Endodermal cell (in vitro differentiated cells): ENCODE data around the gene ITGA11. TPM values are rescaled to one million over a fixed set of nuclear protein-coding genes. Genes with fewer than 3 reads are reported as not detected.

Experiments
- DNase-seq: peaks from one replicate; pipeline ENCODE4 v3.0.0-alpha.2; 2017
- H3K27ac ChIP-seq: 2 replicates; pipeline ENCODE4 v1.5.1; 2013; ENCODE audit warnings: mild to moderate bottlenecking, low read depth, low read length, moderate library complexity
- H3K27me3 ChIP-seq: 2 replicates; pipeline ENCODE4 v1.6.1; 2013; ENCODE audit warnings: mild to moderate bottlenecking, low read length, moderate library complexity; ENCODE audit not compliant: insufficient read depth, control insufficient read depth, poor library complexity, severe bottlenecking
- H3K36me3 ChIP-seq: 2 replicates; pipeline ENCODE4 v1.7.0; 2013; ENCODE audit warnings: mild to moderate bottlenecking, low read length, moderate library complexity; ENCODE audit not compliant: control insufficient read depth, insufficient read depth
- H3K4me1 ChIP-seq: one replicate; pipeline ENCODE4 v1.7.0; 2013; ENCODE audit warnings: low read length; ENCODE audit not compliant: control insufficient read depth, insufficient read depth
- H3K4me3 ChIP-seq: 2 replicates; pipeline ENCODE4 v1.5.1; 2013; ENCODE audit warnings: mild to moderate bottlenecking, low read length, moderate library complexity
- H3K9ac ChIP-seq: 2 replicates; pipeline ENCODE4 v1.6.1; 2013; ENCODE audit warnings: mild to moderate bottlenecking, low read length, moderate library complexity; ENCODE audit not compliant: poor library complexity, severe bottlenecking; ENCODE audit errors: extremely low read depth
- H3K9me3 ChIP-seq: 2 replicates; pipeline ENCODE4 v1.6.1; 2013; ENCODE audit warnings: mild to moderate bottlenecking, low read length, moderate library complexity; ENCODE audit not compliant: control insufficient read depth
- H3K27ac Mint-ChIP-seq: 2 replicates; pipeline ENCODE4 v1.8.0; 2020; ENCODE audit warnings: mixed read lengths
- H3K27me3 Mint-ChIP-seq: 2 replicates; pipeline ENCODE4 v1.8.0; 2021; ENCODE audit warnings: mild to moderate bottlenecking, mixed read lengths; ENCODE audit not compliant: insufficient read depth
- H3K36me3 Mint-ChIP-seq: 2 replicates; pipeline ENCODE4 v1.8.0; 2020; ENCODE audit warnings: low read depth, mixed read lengths
- H3K4me1 Mint-ChIP-seq: 2 replicates; pipeline ENCODE4 v1.8.0; 2020; ENCODE audit warnings: mixed read lengths
- H3K4me3 Mint-ChIP-seq: 2 replicates; pipeline ENCODE4 v1.8.0; 2020; ENCODE audit warnings: mild to moderate bottlenecking, moderate library complexity, mixed read lengths
- H3K9me3 Mint-ChIP-seq: 2 replicates; pipeline ENCODE4 v1.8.0; 2020; ENCODE audit warnings: mild to moderate bottlenecking, mixed read lengths
- WGBS, 2 experiments: methylation state at CpG; one replicate each; pipeline versions ENCODE4 v1.1.5 to v1.1.7; 2013; ENCODE audit warnings: missing lambda C conversion rate in 2 of 2, mixed read lengths in 1 of 2; ENCODE audit not compliant: insufficient coverage in 1 of 2, insufficient read length in 1 of 2; 5-methylcytosine and 5-hydroxymethylcytosine counted together
- total RNA-seq, 2 donors: library from RNA; stranded (reverse); fragmentation: NEBNext Ultra II Directional in 1 of 2; extraction: Animal tissue kit (Norgen Biotek cat#: 25700) in 1 of 2; gene quantifications; 2 replicates in 1 of 2; 3 replicates in 1 of 2; pipeline ENCODE4 v1.2.1, GENCODE V29; 2021
- TF ChIP-seq, protein P1 (sequence below): fragments of 200-600 bp; sonication (generic); conservative IDR thresholded peaks from 2 replicates; pipeline ENCODE4 v1.5.0; 2021; ENCODE audit warnings: antibody characterized with exemption, mild to moderate bottlenecking

The ITGA11 gene
- total RNA-seq, 2 donors from 2014 or later: 0.35 to 1.4 TPM

DNA sequence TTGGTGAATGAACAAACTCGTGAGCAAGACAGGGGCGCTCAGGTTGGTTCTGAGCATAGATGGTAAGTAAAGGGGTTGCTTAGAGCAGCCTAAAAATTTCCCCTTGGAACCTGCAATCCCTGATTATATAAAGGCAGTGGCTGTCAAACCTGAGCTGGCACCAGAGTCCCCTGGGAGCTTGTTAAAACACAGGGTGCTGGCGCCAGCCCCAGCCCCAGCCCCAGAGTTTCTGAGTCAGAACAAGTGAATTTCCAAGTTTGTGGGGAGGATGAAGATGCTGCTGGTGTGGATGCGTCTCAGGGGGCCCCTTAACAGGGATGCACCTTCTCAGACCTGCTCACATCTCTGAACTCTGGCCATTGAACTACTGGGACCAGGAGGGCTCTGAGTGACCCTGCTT, 106.2 kb downstream of the ITGA11 start:
- Mint-ChIP-seq H3K4me3 (no peak overlapping the region), H3K9me3 (no peaks in the 10 kb centered on the region), H3K27ac (no peak overlapping the region), H3K36me3 (no peaks in the 10 kb centered on the region), H3K4me1 (peaks cover 23% of the 10 kb centered on the region), H3K27me3 (peaks cover 4% of the 10 kb centered on the region)
- TF ChIP-seq, protein P1, sequence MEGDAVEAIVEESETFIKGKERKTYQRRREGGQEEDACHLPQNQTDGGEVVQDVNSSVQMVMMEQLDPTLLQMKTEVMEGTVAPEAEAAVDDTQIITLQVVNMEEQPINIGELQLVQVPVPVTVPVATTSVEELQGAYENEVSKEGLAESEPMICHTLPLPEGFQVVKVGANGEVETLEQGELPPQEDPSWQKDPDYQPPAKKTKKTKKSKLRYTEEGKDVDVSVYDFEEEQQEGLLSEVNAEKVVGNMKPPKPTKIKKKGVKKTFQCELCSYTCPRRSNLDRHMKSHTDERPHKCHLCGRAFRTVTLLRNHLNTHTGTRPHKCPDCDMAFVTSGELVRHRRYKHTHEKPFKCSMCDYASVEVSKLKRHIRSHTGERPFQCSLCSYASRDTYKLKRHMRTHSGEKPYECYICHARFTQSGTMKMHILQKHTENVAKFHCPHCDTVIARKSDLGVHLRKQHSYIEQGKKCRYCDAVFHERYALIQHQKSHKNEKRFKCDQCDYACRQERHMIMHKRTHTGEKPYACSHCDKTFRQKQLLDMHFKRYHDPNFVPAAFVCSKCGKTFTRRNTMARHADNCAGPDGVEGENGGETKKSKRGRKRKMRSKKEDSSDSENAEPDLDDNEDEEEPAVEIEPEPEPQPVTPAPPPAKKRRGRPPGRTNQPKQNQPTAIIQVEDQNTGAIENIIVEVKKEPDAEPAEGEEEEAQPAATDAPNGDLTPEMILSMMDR: no peak
- Histone ChIP-seq H3K36me3 (no peaks in the 10 kb centered on the region), H3K9ac (no peak overlapping the region), H3K4me3 (no peak overlapping the region), H3K27me3 (no peaks in the 10 kb centered on the region), H3K27ac (no peak overlapping the region), H3K4me1 (peaks cover 15% of the 10 kb centered on the region), H3K9me3 (no peaks in the 10 kb centered on the region)
- DNase-seq: no peak
- WGBS, 2 experiments: 81 to 85% methylated on average over 2 to 4 of the region's 4 CpGs

DNA sequence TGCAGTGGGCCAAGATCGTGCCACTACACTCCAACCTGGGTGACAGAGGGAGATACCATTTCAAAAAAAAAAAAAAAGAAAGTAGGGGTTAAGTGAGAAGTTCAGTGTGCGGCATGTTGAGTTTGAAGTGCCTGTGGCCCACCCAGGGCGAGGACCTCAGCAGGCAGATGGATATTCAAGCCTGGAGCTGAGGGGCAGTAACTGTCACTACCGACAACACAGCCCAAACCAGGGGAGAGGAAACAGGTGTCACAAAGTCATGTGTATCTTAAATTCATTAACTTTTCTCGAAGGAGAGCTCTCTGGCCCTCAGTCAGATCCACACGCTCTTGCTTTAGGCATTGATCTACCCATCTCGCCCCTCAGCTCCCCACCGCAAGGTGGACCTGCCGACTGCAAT, 109.2 kb downstream of the ITGA11 start:
- Mint-ChIP-seq H3K9me3 (no peaks in the 10 kb centered on the region), H3K27me3 (peaks cover 4% of the 10 kb centered on the region), H3K4me1 (peaks cover 4% of the 10 kb centered on the region), H3K27ac (no peak overlapping the region), H3K4me3 (no peak overlapping the region), H3K36me3 (no peaks in the 10 kb centered on the region)
- no peak for DNase-seq
- WGBS, 2 experiments: 82 to 83% methylated on average over 8 of the region's 9 CpGs
- H3K9ac ChIP-seq: no peak overlapping the region
- H3K4me3 ChIP-seq: no peak overlapping the region
- no peaks in the 10 kb centered on the region for H3K4me1 ChIP-seq
- H3K9me3 ChIP-seq: no peaks in the 10 kb centered on the region
- no peak overlapping the region for H3K27ac ChIP-seq
- H3K36me3 ChIP-seq: no peaks in the 10 kb centered on the region
- TF ChIP-seq, protein P1: no peak
- no peaks in the 10 kb centered on the region for H3K27me3 ChIP-seq

DNA sequence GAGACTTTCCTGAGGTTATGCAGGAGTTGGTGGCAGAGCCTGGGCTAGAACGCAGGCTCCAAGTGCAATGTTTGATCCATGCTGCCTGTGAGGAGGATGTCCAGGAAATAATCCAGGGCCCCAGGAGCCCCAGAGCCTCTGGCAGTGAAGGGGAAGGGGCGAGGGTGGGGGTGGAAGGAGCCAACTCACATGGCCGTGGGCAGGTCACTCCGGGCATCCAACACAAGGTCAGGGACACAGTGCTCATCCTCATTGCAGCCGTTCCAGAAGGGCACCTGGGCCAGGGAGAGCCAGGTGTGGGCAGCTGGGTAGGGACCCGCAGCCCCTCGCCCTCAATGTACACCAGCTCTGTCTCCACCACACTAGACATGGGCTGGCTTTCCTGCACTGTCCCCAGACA, 110.7 kb downstream of the ITGA11 start:
- no peaks in the 10 kb centered on the region for H3K4me1 Mint-ChIP-seq
- no peak overlapping the region for H3K4me3 Mint-ChIP-seq
- no peaks in the 10 kb centered on the region for H3K9me3 ChIP-seq
- no peaks in the 10 kb centered on the region for H3K4me1 ChIP-seq
- no peak overlapping the region for H3K4me3 ChIP-seq
- DNase-seq: no peak
- no peak overlapping the region for H3K27ac Mint-ChIP-seq
- no peak overlapping the region for H3K9ac ChIP-seq
- H3K9me3 Mint-ChIP-seq: no peaks in the 10 kb centered on the region
- 92 to 94% methylated on average over 4 to 7 of the region's 7 CpGs for WGBS, 2 experiments
- no peaks in the 10 kb centered on the region for H3K36me3 ChIP-seq
- H3K27me3 ChIP-seq: no peaks in the 10 kb centered on the region
- TF ChIP-seq, protein P1: no peak
- no peak overlapping the region for H3K27ac ChIP-seq
- H3K36me3 Mint-ChIP-seq: no peaks in the 10 kb centered on the region
- no peaks in the 10 kb centered on the region for H3K27me3 Mint-ChIP-seq
